K562 (cell line): ENCODE measurements around the gene REEP2. TPM values are rescaled to one million over a fixed set of nuclear protein-coding genes. Genes with fewer than 3 reads are reported as not detected.

ENCODE experiments used
- ARID2 ChIP-seq: fragments of 450-650 bp; IDR thresholded peaks from 2 replicates; pipeline ENCODE4 v1.6.1; 2017; ENCODE audit warnings: antibody characterized with exemption, mild to moderate bottlenecking
- ATF2 ChIP-seq: sonication (generic); formaldehyde crosslinking; IDR thresholded peaks from 2 replicates; pipeline ENCODE4 v1.8.1; 2022; ENCODE audit warnings: missing genetic modification reagents
- BCOR ChIP-seq: fragments of 450-650 bp; IDR thresholded peaks from 2 replicates; pipeline ENCODE4 v1.6.1; 2016
- CTCFL ChIP-seq: IDR thresholded peaks from 2 replicates; pipeline ENCODE4 v1.6.1; 2011; ENCODE audit warnings: borderline replicate concordance, low read depth, mild to moderate bottlenecking, moderate library complexity, low read length; ENCODE audit not compliant: insufficient read depth, poor library complexity, severe bottlenecking
- EWSR1 ChIP-seq: fragments of 450-650 bp; IDR thresholded peaks from 2 replicates; pipeline ENCODE4 v1.6.1; 2018; ENCODE audit warnings: borderline replicate concordance, mild to moderate bottlenecking, low read depth, moderate library complexity; ENCODE audit not compliant: partially characterized antibody
- PBX2 ChIP-seq, 2 experiments: IDR thresholded peaks in 1 of 2; conservative IDR thresholded peaks in 1 of 2; 2 replicates each; pipeline ENCODE4 v1.6.1; 2016; ENCODE audit warnings: low read depth in 2 of 2, mild to moderate bottlenecking in 1 of 2, missing compliant biosample characterization in 1 of 2, missing genetic modification characterization in 1 of 2, moderate library complexity in 1 of 2
- PHB2 ChIP-seq: fragments of 450-650 bp; IDR thresholded peaks from 2 replicates; pipeline ENCODE4 v1.6.1; 2017; ENCODE audit warnings: low read depth
- POLR2A ChIP-seq: fragments of 450-650 bp; conservative IDR thresholded peaks from 2 replicates; pipeline ENCODE4 v1.6.1; 2016
- PURB ChIP-seq: sonication (generic); formaldehyde crosslinking; IDR thresholded peaks from 2 replicates; pipeline ENCODE4 v1.9.0; 2021; ENCODE audit warnings: low read depth, mild to moderate bottlenecking, missing genetic modification reagents
- RBM25 ChIP-seq: fragments of 200-400 bp; formaldehyde crosslinking; IDR thresholded peaks from 2 replicates; pipeline ENCODE4 v1.6.1; 2018; ENCODE audit warnings: low read length, low read depth, moderate library complexity; ENCODE audit not compliant: severe bottlenecking
- TCF3 ChIP-seq: sonication (generic); formaldehyde crosslinking; IDR thresholded peaks from 2 replicates; pipeline ENCODE4 v1.4.0; 2020; ENCODE audit warnings: mild to moderate bottlenecking, missing genetic modification reagents
- THRA ChIP-seq: fragments of 450-650 bp; IDR thresholded peaks from 2 replicates; pipeline ENCODE4 v1.6.1; 2017; ENCODE audit warnings: mild to moderate bottlenecking, moderate library complexity
- TRIM24 ChIP-seq, 2 experiments: fragments of 450-650 bp; IDR thresholded peaks; 2 replicates each; pipeline ENCODE4 v1.6.1; 2016
- ZC3H4 ChIP-seq: sonication (generic); formaldehyde crosslinking; IDR thresholded peaks from 2 replicates; pipeline ENCODE4 v1.9.0; 2021; ENCODE audit warnings: missing genetic modification reagents, borderline replicate concordance
- ZNF146 ChIP-seq: IDR thresholded peaks from one replicate; pipeline ENCODE4 v1.6.1; 2018; ENCODE audit warnings: missing compliant biosample characterization; ENCODE audit not compliant: unreplicated experiment
- ZNF217 ChIP-seq: sonication (generic); formaldehyde crosslinking; IDR thresholded peaks from 2 replicates; pipeline ENCODE4 v1.8.0; 2022; ENCODE audit warnings: mild to moderate bottlenecking, missing genetic modification reagents
- ZNF384 ChIP-seq: IDR thresholded peaks from 2 replicates; pipeline ENCODE4 v1.6.1; 2012; ENCODE audit warnings: low read depth, low read length, improper control_type of control experiment
- ZNF518B ChIP-seq: fragments of 250-450 bp; sonication (Bioruptor Pico); IDR thresholded peaks from 2 replicates; pipeline ENCODE4 v1.5.0; 2021; ENCODE audit warnings: mild to moderate bottlenecking, moderate library complexity
- polyA plus RNA-seq, 8 experiments: library from polyadenylated mRNA; depleted of rRNA in 4 of 8; stranded (reverse) in 5 of 8; unstranded in 3 of 8; fragments of >200 nt; fragmentation: Nextera tagmentation in 2 of 8; fragmentation: Illumina TruSeq in 1 of 8; extraction: Ambion mirVana in 2 of 8; extraction: Trizol in 1 of 8; gene quantifications; 2 replicates each; pipeline versions ENCODE4 v1.2.1 to v1.2.3, GENCODE V29; 2011 to 2014; ENCODE audit warnings: inconsistent platforms in 1 of 8, missing spikeins in 1 of 8
- total RNA-seq, 7 experiments: library from RNA; depleted of rRNA in 6 of 7; stranded (reverse); fragments of >200 nt in 6 of 7; fragmentation: Illumina TruSeq in 2 of 7; extraction: Trizol in 2 of 7; gene quantifications; 2 replicates each; pipeline versions ENCODE4 v1.2.1 to v1.2.3, GENCODE V29; 2011 to 2021; ENCODE audit warnings: low replicate concordance in 1 of 7

The REEP2 gene
- total and polyA plus RNA-seq, 9 of the 15 experiments (the other 6 are each of a cell fraction or from before 2014, with no cell fraction given), result 0.03 to 1.1 (median 0.12) TPM; not detected in 1

- no peak for TF ChIP-seq ZNF518B
- peak; percentile 86 for TF ChIP-seq CTCFL
- TF ChIP-seq PBX2 (CRISPR knock-in tag; IDR thresholded peaks at IDR 0.05; ENCODE audit: low read depth), result no peak
- no peak for TF ChIP-seq PBX2 (tag; conservative IDR thresholded peaks at IDR 0.05; ENCODE audit: low read depth)
- TF ChIP-seq PURB (CRISPR knock-in tag), result no peak
- no peak for TF ChIP-seq TCF3
- no peak for TF ChIP-seq THRA
- no peak for TF ChIP-seq EWSR1
- no peak for TF ChIP-seq ATF2 (CRISPR knock-in tag)
- TF ChIP-seq ZNF384, result no peak
- no peak for TF ChIP-seq BCOR
- no peak for TF ChIP-seq ARID2
- TF ChIP-seq PHB2, result no peak
- TF ChIP-seq ZNF217 (CRISPR knock-in tag), result no peak
- peak; percentile 70; the same call in 1 of the 2 replicates for TF ChIP-seq POLR2A
- TF ChIP-seq ZNF146 (CRISPR knock-in tag), result no peak
- TF ChIP-seq ZC3H4, result no peak; the same call in 1 of the 2 replicates
- TF ChIP-seq TRIM24 (IDR thresholded peaks at IDR 0.05), result 0 out of 4 replicates have a peak, but pooled peaks of 1 of the 2 experiments have one; percentile 8
- no peak for TF ChIP-seq RBM25
These were observed 25.1 kb downstream of the REEP2 start (continued) for GRCh38 chr5:138464008-138464387.
